HG02852 (cell line): ENCODE data around the gene FOXA2.
"Not testable (repeated sequence)": the region's sequence is repeated elsewhere in the genome, so short reads cannot be mapped to it uniquely, and the experiment has no call there.

Experiments
- ATAC-seq: cut with Tn5 transposase; IDR thresholded peaks from one replicate; pipeline ENCODE4 v1.9.1; 2021; ENCODE audit warnings: mild to moderate bottlenecking, moderate library complexity; ENCODE audit not compliant: unreplicated experiment

Gene FOXA2

GRCh38 chr20:22569353-22569752 lies 15.0 kb downstream of the FOXA2 start:
- ATAC-seq, result no peak

- ATAC-seq, result no peak
These were observed 15.5 kb downstream of the FOXA2 start for GRCh38 chr20:22568872-22569344.

GRCh38 chr20:22567944-22568871 lies 16.2 kb downstream of the FOXA2 start:
- no peak for ATAC-seq

- no peak for ATAC-seq
These were observed 17.3 kb downstream of the FOXA2 start for GRCh38 chr20:22566876-22567658.

GRCh38 chr20:22563062-22563965 lies 21.1 kb downstream of the FOXA2 start:
- ATAC-seq, result no peak

- no peak for ATAC-seq
These were observed 21.8 kb downstream of the FOXA2 start for GRCh38 chr20:22562620-22563019.

- ATAC-seq, result no peak
These were observed 22.3 kb downstream of the FOXA2 start for GRCh38 chr20:22561965-22562577.

GRCh38 chr20:22560817-22561216 lies 23.6 kb downstream of the FOXA2 start:
- ATAC-seq, result no peak

GRCh38 chr20:22559711-22560318 lies 24.6 kb downstream of the FOXA2 start:
- no peak for ATAC-seq

GRCh38 chr20:22557403-22558276 lies 26.7 kb downstream of the FOXA2 start:
- ATAC-seq, result no peak

GRCh38 chr20:22556565-22557056 lies 27.8 kb downstream of the FOXA2 start:
- no peak for ATAC-seq

GRCh38 chr20:22555791-22556564 lies 28.4 kb downstream of the FOXA2 start:
- ATAC-seq, result no peak

GRCh38 chr20:22554391-22554790 lies 30.0 kb downstream of the FOXA2 start:
- no peak for ATAC-seq

GRCh38 chr20:22550514-22550913 lies 33.9 kb downstream of the FOXA2 start:
- not testable (repeated sequence) for ATAC-seq

GRCh38 chr20:22548040-22548439 lies 36.3 kb downstream of the FOXA2 start:
- ATAC-seq, result no peak

GRCh38 chr20:22546344-22546743 lies 38.0 kb downstream of the FOXA2 start:
- ATAC-seq, result no peak

- no peak for ATAC-seq
These were observed 39.3 kb downstream of the FOXA2 start for GRCh38 chr20:22545045-22545444.

- ATAC-seq, result no peak
These were observed 39.9 kb downstream of the FOXA2 start for GRCh38 chr20:22544462-22544861.
